ENCODE results near the gene CNOT9.

CNOT9 gene

DNA sequence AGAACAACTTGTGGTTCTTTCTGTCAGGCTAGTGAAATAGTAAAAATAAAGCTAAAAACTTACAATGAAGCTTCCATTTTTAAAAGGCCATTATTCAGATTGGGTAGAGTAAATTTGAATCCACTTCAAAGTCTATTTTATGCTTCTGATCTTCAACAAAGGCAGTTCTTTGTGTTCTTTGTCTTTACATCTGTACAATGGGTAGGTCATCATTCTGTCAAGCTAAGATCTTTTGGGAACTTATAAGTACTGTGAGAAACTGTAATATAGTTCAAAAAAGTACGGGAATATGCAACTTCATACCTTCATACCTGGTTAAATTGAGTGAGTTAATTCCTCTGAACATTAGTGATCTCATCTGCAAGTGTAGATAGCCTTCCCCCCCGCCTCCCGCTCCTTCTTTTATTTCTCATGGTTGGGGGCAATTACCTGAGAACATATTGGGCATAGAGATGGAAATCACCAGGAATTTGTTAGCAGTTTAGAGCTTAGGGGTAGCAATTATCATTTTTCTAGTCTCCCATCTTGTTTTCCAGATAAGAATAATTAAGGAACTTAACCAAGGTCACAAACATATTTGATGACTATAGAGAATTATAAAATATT, 9.7 kb downstream of the CNOT9 start:
- DNase-seq: no peak

DNA sequence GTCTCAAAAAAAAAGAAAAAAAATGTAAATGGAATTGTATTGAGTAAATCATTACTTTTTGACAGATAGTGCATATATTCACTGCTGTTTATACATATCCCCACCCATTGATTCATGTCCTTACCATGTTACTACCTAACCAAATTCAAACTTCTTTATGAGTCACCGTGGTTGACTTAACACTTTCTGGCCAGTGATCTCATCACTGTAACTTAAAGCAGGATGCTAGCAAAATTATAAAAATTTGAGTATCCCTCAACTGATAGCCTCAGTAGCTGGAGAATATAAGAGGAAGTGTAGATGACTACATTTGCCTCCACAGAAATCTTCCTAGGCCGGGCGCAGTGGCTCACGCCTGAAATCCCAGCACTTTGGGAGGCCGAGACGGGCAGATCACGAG, 13.4 kb downstream of the CNOT9 start:
- DNase-seq: no peak

DNA sequence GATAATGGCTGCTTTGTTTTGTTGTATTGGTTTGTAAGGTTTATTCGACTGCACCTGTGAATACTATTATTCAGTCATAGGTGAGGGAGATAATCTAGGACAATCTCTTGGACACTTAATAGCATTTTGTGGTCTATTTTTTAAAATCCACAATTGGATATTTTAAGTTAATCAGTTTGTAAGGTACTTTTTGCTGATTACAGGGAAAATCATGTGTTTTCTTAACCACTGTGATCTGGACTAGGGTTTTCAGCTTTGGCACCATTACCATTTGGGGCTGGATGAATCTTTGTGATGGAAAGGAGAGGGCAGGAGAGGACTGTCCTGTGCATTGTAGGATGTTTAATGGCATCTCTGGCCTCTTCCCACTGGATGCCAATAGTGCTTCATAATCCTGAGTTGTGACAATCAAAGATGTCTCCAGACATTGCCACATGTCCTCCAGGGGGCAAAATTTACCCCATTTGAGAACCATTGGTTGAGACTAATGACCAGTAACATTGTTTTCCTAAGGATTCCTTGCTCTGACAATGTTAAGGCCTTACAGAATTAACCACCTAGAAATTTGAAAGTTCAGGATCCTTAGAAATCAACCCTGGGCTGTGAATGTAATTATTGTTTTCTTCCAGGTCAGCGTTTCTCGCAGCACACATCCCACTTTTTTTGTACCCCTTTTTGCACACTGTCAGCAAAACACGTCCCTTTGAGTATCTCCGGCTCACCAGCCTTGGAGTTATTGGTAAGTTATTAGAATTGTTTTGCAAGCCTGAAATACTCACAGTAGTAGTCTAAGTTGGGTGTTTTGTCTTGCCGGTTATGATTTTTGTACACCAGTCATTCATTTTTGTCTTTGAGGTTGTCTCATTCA, 15.6 kb downstream of the CNOT9 start:
- DNase-seq: no peak

DNA sequence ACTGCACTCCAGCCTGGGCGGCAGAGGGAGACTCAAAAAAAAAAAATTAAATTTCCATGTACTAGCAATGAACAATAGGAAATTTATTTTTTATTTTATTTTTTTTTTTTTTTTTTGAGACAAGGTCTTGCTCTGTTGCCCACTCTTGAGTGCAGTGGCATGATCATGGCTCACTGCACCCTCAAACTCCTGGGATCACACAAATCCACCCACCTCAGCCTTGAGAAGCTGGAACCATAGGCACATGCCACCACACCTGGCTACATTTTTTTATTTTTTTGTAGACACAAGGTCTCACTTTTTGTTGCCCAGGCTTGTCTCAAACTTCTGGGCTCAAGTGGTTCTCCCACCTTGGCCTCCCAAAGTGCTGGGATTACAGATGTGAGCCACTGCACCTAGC, 16.9 kb downstream of the CNOT9 start:
- DNase-seq: no peak

DNA sequence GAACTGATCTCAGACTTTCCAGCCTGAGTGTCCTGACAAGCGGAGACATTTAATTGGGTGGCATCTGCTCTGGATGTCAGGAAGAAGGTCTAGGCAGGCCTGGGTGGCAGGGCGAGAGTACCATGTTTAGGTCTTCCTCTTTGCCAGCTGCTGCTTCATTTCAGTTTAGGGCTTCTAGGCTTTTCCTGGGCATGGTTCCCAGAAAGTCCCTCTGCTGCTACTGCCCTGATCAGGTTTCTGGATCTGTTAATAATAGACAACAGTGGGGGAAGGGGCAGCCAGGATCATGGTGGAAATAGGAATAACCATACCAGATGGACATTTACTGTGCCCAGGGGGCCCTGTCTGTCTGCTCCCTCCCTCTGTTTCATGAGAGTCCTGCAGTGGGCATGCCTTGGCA, 36.8 kb downstream of the CNOT9 start:
- peak; percentile 95 for DNase-seq

DNA sequence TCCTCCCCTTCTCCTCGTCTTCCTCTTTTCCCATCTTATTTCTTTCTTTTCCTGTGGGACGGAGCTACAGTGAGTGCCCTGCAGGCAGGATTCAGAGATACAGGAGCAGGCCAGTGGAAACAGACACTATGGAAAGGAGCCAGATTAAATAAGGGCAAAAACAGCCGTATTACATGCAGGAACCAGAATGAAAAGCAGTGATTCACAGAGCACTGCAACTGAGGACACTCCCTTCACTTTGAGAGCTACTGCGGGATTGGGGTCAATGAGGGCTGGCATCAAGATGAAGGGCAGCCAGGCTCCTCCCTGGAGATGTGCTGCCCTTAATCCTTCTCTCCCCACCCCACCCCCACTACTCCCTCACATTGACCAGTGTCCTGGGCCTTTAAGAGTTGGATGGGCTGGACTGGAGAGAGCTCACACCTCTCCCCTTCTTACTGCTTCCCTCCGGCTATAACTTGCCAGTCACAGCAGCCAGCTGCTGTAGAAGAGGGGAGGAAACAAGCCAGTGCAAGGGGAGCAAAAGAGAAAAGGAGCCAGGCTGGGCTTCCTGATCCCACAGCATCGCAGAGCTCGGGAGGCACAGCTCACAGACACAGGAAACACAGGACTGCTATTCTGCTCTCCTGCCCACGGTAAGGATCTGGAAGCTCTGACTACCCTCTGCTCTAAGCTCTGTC, 38.9 kb downstream of the CNOT9 start, which contains the start of gene PLCD4:
PLCD4 (plus strand) TSS at position 464 of the 680 bp plus-strand sequence. CDS start 7,841 bp downstream, outside the sequence.
- no peak for DNase-seq

DNA sequence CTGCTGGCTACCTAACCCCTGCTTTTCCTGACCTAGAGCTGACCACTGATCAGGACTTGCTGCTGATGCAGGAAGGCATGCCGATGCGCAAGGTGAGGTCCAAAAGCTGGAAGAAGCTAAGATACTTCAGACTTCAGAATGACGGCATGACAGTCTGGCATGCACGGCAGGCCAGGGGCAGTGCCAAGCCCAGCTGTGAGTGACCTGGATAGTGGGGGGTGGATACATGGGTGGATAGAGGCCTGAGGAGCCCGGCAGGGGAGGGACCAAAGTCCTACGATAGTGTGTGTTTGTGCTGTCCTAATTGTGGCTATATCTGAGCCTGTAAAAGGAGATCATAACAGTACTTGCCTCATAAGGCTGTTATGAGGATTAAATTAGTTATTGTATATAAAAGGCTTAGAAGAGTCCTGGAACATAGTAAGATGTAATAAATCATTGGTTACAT, 47.3 kb downstream of the CNOT9 start:
- DNase-seq: no peak

DNA sequence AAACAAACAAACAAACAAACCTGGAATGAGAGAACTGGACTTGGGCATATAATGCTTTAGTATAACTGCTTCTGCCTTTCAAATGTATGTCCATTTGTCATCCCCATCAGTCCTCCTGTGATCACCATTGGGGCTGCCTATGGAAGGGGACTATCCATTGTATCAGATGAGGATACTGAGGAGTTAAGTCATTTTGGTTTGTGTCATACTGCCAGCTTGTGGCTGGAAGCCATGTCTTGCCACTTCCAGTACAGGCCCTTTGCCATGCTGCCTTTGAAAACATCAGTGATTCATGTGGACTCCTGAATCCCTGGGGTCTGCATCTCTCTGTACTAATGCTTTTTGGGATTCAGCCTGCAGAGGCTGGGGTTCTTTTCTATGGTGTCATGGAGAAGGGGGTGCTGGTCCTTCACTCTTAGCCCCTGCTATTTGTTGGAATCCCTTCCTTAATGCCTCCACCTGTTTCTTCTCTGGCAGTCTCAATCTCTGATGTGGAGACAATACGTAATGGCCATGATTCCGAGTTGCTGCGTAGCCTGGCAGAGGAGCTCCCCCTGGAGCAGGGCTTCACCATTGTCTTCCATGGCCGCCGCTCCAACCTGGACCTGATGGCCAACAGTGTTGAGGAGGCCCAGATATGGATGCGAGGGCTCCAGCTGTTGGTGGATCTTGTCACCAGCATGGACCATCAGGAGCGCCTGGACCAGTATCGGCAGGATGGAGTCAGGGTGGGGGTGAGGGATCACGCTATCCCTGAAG, 49.6 kb downstream of the CNOT9 start:
- no peak for DNase-seq

DNA sequence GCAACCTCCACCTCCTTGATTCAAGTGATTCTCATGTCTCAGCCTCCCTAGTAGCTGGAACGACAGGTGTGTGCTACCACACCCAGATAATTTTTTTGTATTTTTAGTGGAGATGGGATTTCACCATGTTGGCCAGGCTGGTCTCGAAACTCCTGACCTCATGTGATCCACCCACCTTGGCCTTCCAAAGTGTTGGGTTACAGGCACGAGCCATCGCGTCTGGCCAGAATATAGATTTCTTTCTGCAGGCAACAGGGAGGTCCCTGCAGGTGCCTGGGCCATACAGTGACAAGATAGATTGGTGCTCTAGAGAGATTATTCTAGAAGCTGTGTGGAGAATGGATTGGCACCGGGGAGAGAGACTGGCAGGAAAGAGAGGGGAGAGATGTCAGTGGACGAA, 52.4 kb downstream of the CNOT9 start:
- no peak for DNase-seq

DNA sequence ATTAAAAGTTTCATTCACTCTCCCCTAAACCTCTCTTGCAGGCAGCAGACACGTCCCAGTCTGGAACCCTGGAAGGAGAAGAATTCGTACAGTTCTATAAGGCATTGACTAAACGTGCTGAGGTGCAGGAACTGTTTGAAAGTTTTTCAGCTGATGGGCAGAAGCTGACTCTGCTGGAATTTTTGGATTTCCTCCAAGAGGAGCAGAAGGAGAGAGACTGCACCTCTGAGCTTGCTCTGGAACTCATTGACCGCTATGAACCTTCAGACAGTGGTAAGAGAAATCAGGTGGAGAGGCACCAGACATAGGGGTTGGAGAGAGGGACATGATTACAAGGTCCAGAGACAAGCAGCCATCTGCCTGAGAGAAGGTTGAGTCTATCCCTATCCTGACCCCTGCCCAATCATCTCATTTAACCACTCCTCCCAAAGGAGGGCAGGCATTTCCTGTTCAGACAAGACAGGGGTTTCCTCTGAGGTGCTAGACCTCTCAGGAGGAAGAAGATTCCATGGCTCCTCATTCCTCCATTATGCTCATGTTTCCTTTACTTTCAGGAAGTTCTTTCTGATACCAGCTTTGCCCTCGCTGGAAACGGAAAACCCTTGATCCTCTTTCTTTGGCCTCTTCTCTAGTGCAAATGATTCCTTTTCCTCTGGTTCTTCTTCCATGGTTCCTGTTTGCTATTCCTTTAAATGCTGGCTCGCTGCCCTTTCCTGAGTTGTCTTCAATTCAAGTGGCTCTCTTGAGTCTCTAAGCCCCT, 54.1 kb downstream of the CNOT9 start:
- no peak for DNase-seq

DNA sequence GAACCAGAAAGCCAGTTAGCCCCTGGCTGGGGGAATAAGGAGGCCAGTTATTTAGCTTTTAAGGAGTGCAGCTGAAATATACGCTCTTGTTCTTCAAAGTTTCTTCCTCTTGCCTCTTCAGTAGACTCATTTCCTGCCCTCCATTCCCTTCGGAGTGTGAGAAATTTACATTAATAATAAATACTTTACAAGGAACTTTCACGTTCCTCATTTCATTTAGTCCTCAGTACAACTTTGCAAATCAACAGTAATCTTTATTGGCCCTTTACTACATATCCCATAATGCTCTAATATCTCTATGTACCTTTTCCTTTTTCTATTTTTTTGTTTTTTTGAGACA, 54.7 kb downstream of the CNOT9 start:
- DNase-seq: no peak

DNA sequence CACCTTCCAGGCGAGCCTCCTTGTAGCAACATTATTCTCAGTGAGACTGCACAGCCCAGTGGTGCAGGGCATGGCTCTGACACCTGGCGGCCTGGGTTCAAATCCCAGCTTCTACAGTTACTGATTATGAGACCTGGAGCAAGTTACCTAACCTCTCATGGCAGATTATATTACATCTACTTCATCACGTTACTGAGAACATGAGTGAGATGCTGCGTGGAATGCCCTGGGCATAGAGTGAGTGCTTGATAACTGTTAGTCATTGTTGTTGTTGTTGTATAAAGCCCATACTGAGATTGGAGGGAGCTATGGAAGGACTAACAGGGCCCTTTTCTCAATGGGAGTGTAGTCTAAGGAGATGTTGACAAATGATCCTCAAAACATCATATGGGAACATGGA, 57.7 kb downstream of the CNOT9 start:
- no peak for DNase-seq

DNA sequence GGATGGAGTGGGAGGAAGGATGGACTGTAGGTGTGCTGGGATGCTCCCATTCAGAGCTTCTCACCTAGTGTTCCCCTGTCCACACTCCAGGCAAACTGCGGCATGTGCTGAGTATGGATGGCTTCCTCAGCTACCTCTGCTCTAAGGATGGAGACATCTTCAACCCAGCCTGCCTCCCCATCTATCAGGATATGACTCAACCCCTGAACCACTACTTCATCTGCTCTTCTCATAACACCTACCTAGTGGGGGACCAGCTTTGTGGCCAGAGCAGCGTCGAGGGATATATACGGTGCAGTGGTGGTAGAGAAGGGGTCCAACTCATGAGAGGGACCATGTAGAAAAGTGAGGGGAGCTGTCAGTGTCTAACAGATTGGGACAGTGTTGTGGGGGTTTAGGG, 59.3 kb downstream of the CNOT9 start:
- DNase-seq: no peak

DNA sequence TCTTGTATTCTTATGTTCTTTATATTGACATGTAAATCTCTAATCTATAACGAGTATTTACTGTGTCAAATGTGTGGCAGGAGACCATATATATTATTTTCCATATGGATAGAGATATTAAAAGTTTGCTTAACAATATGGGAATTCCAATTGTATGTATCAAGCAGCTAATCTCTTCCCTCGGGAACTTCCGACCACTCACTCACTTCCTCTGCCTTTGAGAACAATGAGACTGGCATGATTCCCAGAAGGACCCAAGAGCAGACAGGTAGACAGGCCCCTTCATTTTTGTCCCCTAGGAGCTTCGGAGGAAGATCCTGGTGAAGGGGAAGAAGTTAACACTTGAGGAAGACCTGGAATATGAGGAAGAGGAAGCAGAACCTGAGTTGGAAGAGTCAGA, 63.2 kb downstream of the CNOT9 start:
- DNase-seq: no peak

DNA sequence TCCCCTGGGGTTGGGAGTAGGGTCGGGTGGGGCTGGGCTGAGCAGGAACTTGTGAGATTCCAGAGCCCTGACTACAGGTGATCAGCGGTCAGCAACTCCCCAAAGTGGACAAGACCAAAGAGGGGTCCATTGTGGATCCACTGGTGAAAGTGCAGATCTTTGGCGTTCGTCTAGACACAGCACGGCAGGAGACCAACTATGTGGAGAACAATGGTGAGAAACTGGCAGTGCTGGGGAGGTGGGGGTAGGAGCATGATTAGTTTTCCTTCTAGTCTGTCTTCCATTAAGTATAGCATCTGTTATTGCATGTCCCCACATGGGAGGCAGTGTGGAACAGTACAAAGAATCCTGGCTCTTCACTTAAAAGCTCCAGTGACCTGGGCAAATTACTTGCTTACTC, 67.1 kb downstream of the CNOT9 start:
- DNase-seq: no peak

DNA sequence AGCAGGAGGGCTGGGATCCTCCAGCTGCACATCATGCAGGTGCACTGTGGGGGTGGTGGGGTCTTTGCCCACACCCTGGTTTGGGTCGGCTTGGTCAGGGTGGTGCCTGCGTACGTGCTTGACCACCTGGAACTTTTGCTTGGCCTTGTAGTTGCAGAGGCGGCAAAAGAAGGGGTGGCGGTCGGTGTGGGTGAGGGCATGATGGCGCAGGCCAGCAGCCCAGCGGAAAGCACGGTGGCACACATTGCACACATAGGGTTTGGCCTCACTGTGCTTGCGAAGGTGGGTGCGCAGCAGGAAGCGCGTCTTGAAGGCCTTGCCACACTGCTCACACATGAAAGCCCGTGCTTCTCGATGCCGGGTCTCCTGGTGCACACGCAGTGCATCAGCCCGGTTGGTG, 69.7 kb downstream of the CNOT9 start:
- DNase-seq: no peak

DNA sequence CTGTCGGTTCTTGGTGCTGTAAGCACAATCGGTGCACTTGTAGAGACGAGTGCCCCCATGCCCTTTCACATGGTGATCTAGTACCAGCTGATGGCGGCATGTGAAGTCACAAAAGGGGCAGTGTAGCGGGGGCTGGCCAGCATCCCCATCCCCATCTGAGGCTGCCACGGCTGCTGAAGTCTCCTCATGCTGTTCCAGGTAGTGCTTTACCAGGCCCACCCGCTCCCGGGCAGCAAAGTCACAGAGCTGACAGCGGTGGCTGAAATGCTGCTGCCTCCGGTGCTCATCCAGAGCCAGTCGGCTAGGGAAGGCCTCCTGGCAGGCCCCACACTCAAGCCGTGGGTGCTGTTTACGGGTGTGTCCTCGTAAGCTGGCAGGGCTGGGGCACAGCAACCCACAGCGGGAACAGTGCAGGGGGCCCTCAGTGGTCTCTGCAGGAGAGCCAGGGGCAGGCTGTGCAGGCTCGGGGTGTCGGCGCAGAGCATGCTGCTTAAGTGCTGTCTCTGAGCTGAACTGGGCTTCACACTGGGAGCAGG, 73.5 kb downstream of the CNOT9 start:
- DNase-seq: no peak

DNA sequence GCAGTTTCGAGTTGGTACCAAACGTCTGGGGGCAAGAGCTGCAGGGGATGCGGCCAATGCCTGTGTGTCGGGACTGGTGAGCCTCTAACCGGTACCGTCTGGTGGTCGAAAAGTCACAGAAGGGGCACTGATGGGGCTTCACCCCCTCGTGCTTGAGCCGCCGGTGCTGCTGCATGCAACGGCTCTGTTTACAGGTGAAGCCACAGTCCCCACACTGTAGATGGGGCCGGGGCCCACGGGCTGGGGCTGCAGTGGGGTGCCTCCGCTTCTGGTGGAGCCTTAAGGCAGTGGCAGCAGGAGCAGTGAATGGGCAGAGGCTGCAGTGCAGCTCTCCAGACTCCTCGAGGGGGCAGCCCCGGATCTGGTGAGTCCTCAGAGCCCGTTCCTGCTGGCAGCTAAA, 74.1 kb downstream of the CNOT9 start:
- no peak for DNase-seq

DNA sequence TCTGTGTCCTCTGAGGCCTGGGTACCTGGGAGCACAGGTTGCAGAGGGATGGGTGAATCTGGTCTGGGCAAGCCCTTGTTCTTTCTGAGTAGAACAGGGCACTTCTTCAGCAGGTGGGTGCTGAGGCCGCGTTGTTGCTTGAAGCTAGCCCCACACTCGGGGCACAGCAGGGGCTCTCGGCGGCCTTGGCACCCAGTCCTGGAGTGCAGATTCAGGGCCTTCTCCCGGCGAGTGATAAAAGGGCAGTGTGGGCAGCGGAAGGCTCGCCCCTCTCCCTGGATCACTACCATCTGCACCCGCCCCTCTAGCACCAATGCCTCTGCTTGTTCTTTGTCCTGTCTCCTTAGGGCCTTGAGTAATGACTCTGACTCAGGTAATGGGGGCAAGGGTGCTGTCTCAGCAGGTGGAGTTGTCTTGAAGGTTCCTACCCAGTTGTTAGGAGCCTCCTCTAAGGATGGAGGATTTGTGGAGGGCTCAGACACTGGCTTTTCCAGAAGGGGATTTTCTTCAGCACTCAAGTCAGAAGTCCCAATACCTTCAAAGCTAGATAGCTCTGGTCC, 75.2 kb downstream of the CNOT9 start:
- DNase-seq: no peak

DNA sequence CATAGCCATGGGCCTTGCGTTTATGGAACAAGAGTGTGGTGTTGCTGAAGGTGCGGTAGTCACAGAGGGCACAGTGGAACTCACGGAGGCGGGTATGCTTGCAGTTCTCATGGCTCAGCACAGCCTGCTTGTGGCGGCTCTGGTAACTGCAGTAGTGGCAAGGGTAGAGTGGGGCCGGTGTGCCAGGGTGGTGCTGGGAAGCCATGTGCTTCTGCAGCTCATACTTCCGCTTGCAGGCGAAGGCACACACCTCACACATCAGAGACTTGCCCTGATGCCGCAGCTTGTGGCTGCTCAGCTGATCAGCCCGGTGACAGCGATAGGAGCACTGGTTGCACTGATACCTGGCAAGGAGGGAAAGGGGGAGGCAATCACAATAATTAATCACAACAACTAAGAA, 76.1 kb downstream of the CNOT9 start:
- DNase-seq: no peak

DNA sequence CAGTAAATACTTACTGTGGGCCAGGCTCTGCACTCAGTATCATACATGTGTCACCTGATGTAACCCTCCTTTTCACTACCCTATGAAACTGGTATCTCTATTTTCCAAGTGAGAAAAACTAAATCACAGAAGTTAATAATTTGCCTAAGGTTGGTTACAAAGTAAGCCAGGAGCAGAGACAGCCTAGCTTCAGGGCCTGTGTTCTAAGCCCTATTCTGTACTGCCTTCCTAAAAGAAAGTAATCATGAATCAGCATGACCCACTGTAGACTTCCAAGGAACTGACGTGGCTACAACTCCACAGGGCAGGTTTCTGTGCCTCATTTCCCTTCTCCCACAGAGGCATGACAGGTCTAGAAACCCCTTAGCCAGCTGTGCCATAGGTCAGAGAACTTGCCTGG, 76.5 kb downstream of the CNOT9 start:
- DNase-seq: no peak

Measured in NCI-H2171 (cell line).